GM23248 (cell line): ENCODE results near the gene ADGRV1.

Source experiments
- EZH2 ChIP-seq: fragments of 200-600 bp; sonication (generic); IDR thresholded peaks from 2 replicates; pipeline ENCODE4 v1.6.1; 2018; ENCODE audit warnings: antibody characterized with exemption, mild to moderate bottlenecking; ENCODE audit not compliant: insufficient read depth, poor library complexity, severe bottlenecking
- EZH2phosphoT487 ChIP-seq: fragments of 200-600 bp; sonication (generic); IDR thresholded peaks from 2 replicates; pipeline ENCODE4 v1.6.1; 2018; ENCODE audit warnings: antibody characterized with exemption, moderate library complexity, mild to moderate bottlenecking, low read depth; ENCODE audit not compliant: insufficient read depth

- TF ChIP-seq EZH2 (no peak), EZH2phosphoT487 (no peak)
Observed at GRCh38 chr5:90941002-90941720, 382.6 kb downstream of the ADGRV1 start.
